BE2C (cell line): ENCODE measurements around the gene VDR.

Experiments used
- DNase-seq: peaks from one replicate; pipeline ENCODE4 v3.0.0-alpha.2; 2020
- H3K27me3 ChIP-seq: fragments of 250-450 bp; sonication (Bioruptor Pico); 2 replicates; pipeline ENCODE4 v1.5.1; 2020; ENCODE audit warnings: mild to moderate bottlenecking
- H3K36me3 ChIP-seq: fragments of 250-450 bp; sonication (Bioruptor Pico); 2 replicates; pipeline ENCODE4 v1.5.1; 2020; ENCODE audit warnings: mild to moderate bottlenecking
- H3K4me1 ChIP-seq: fragments of 250-450 bp; sonication (Bioruptor Pico); 2 replicates; pipeline ENCODE4 v1.5.1; 2020
- H3K4me3 ChIP-seq: 2 replicates; pipeline ENCODE4 v1.5.1; 2011; ENCODE audit warnings: low read depth, low read length
- H3K9me3 ChIP-seq: fragments of 250-450 bp; sonication (Bioruptor Pico); 2 replicates; pipeline ENCODE4 v1.5.1; 2020
- CTCF ChIP-seq: IDR thresholded peaks from 2 replicates; pipeline ENCODE4 v1.5.1; 2012; ENCODE audit warnings: mild to moderate bottlenecking, low read depth, low read length

Gene VDR

DNA sequence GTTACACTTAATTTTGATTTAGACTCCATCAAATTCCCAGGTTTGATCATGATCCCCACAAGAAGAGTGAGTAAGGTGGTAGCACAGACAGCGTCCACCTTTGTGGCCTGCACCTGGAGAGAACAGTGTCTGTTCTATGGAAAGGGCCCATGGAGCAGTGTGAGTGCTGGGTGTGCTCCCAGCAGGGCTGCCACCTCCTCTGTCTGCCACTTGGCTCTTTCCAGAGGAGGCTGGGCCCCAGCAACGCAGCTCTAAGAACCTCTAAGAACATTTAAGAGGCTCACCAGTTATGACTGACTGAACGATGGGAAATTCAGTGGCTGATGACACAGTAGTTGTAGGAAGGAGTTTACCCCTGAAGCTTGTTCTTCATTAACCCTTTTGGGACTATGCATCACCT, 17.3 kb downstream of the VDR start:
- Histone ChIP-seq H3K36me3 (no peaks in the 10 kb centered on the region), H3K4me1 (no peaks in the 10 kb centered on the region; the same call in 1 of the 2 replicates), H3K27me3 (no peaks in the 10 kb centered on the region), H3K4me3 (no peak overlapping the region), H3K9me3 (no peaks in the 10 kb centered on the region)
- no peak for TF ChIP-seq CTCF
- DNase-seq = no peak

DNA sequence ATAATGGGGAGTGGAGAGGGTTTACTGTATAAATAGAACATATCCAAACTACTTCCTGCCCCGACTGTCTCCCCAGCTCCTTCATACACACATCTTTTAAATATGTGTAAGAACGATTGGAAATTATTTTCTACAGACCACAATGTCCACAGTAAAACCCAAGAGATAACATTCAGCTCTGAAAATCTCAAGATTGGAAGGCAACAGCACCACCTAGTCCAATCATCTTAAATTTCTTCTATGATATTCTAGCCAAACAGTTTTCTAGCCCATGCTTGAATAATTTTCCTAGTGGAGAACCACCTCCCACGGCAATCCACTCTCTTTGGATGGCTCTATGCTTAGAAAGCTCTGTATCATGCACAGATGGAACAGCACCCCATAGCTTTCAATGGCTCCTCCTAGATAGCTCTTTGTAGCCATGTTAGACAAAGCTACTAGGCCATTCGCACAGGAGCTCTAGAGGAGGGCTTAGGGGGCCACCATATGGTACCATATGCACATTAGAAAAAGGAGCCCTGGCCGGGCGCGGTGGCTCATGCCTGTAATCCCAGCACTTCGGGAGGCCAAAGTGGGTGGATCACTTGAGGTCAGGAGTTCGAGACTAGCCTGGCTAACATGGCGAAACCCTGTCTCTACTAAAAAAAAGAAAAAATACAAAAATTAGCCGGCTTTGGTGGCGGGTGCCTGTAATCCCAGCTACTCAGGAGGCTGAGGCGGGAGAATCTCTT, 18.1 kb downstream of the VDR start:
- Histone ChIP-seq H3K9me3 (no peaks in the 10 kb centered on the region), H3K4me1 (no peaks in the 10 kb centered on the region; the same call in 1 of the 2 replicates), H3K4me3 (no peak overlapping the region), H3K27me3 (no peaks in the 10 kb centered on the region), H3K36me3 (no peaks in the 10 kb centered on the region)
- DNase-seq = no peak
- TF ChIP-seq CTCF = no peak

DNA sequence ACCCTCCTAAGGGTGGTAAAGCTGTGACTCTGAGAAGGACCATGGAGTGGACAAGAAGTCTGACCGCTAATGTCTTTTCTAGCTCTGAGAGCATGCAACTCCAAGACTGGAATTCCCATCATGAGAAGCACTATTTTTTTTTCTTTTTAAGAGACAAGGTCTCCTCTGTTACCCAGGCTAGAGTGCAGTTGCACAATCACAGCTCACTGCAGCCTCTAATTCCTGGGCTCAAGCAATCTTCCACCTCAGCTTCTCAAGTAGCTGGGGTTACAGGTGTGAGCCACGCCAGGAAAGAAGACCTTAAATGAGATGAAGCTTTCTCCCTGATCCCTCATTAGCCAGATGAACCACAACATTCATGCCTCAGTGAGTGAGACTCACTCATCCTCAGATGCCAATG, 19.2 kb downstream of the VDR start:
- Histone ChIP-seq H3K9me3 (no peaks in the 10 kb centered on the region), H3K27me3 (no peaks in the 10 kb centered on the region), H3K4me3 (no peak overlapping the region), H3K36me3 (no peaks in the 10 kb centered on the region), H3K4me1 (no peaks in the 10 kb centered on the region; the same call in 1 of the 2 replicates)
- DNase-seq = no peak
- TF ChIP-seq CTCF = no peak

- no peak for DNase-seq
- Histone ChIP-seq H3K27me3 (no peaks in the 10 kb centered on the region), H3K36me3 (no peaks in the 10 kb centered on the region), H3K4me1 (no peaks in the 10 kb centered on the region; the same call in 1 of the 2 replicates), H3K9me3 (no peaks in the 10 kb centered on the region), H3K4me3 (no peak overlapping the region)
- no peak for TF ChIP-seq CTCF
Measured at GRCh38 chr12:47885012-47885501, 19.7 kb downstream of the VDR start.

DNA sequence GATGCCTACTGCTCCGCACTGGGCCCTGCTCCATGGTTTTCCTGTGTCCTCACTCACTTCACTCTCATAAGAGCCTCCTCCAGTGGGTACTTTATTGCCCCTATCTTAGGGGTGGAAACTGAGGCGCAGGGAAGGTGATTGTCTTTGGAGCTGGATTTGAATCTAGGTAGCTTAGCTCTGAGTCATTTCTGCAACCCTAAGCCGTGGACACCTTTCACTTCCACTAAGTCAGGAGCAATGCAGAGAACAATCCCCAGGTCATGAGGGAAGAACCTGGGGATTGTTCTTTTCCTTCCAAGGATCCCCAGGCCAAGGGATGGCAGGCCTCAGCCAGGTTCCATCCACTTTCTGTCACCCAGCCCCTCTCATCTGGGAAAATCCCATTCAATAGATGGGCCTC, 20.3 kb downstream of the VDR start:
- H3K4me1 ChIP-seq = no peaks in the 10 kb centered on the region; the same call in 1 of the 2 replicates
- H3K4me3 ChIP-seq = no peak overlapping the region
- no peaks in the 10 kb centered on the region for H3K27me3 ChIP-seq
- no peaks in the 10 kb centered on the region for H3K9me3 ChIP-seq
- no peak for DNase-seq
- no peaks in the 10 kb centered on the region for H3K36me3 ChIP-seq
- TF ChIP-seq CTCF = no peak

DNA sequence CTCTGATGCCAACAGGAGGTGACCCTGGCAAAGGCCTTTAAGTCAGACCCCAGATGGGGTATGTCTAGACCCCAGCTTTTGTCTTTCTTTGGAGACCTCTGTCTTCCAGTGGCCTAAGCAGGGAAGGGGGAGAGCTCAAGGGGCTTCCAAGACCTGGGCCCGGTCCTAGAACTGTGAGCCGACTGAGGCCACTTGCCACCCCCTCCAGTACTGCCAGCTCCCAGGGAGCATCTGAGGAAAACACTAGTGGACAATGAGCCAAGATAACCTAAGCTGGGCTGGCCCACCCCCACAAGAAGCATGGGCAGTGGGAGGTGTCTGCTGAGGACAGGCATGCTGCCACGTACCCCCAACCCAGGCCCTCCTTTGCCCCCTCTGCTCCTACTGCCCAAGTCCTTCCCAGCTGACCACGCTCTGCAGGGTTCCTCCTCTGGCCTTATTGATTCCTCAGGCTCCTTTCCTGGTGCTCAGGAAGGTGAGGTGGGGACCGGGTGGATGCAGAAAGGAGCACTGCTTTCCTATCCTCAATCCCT, 21.1 kb downstream of the VDR start:
- H3K4me3 ChIP-seq = no peak overlapping the region
- DNase-seq = no peak
- no peaks in the 10 kb centered on the region for H3K9me3 ChIP-seq
- no peak for TF ChIP-seq CTCF
- no peaks in the 10 kb centered on the region for H3K27me3 ChIP-seq
- no peaks in the 10 kb centered on the region for H3K36me3 ChIP-seq
- H3K4me1 ChIP-seq = no peaks in the 10 kb centered on the region; the same call in 1 of the 2 replicates
